Measurements from ENCODE around the gene DCAF11. TPM values are rescaled to one million over a fixed set of nuclear protein-coding genes. Genes with fewer than 3 reads are reported as not detected.

The DCAF11 gene
- total and polyA plus RNA-seq, 2 of the 13 experiments (the other 11 are each of a cell fraction or from before 2014, with no cell fraction given) = 150 to 257 TPM

- TF ChIP-seq ATF6 (CRISPR knock-in tag; conservative IDR thresholded peaks at IDR 0.05) = no peak
- TF ChIP-seq NONO (IDR thresholded peaks at IDR 0.05) = no peak
- no peak for TF ChIP-seq NONO (CRISPR knock-in tag; conservative IDR thresholded peaks at IDR 0.05)
- no peak; the same call in 1 of the 2 replicates for TF ChIP-seq ZNF800 (CRISPR knock-in tag; IDR thresholded peaks at IDR 0.05)
- no peak for TF ChIP-seq ELF4 (CRISPR knock-in tag; IDR thresholded peaks at IDR 0.05; ENCODE audit: borderline replicate concordance)
- no peak for TF ChIP-seq ZNF563 (CRISPR knock-in tag; IDR thresholded peaks at IDR 0.05)
- no peak for TF ChIP-seq TBX2 (CRISPR knock-in tag; IDR thresholded peaks at IDR 0.05; ENCODE audit: borderline replicate concordance)
- no peak; the same call in 1 of the 2 replicates for TF ChIP-seq REPIN1 (CRISPR knock-in tag; IDR thresholded peaks at IDR 0.05; ENCODE audit: borderline replicate concordance, low read depth)
- TF ChIP-seq BRCA1 (CRISPR knock-in tag; IDR thresholded peaks at IDR 0.05) = peak; percentile 19; the same call in 1 of the 2 replicates
- TF ChIP-seq CREB1 (IDR thresholded peaks at IDR 0.05) = no peak
- no peak for TF ChIP-seq CREB1 (CRISPR knock-in tag; IDR thresholded peaks at IDR 0.05)
- TF ChIP-seq ERF (CRISPR knock-in tag; IDR thresholded peaks at IDR 0.05) = no peak; the same call in 1 of the 2 replicates
- TF ChIP-seq PAF1 (CRISPR knock-in tag; IDR thresholded peaks at IDR 0.05) = 0 out of 2 replicates have a peak, but pooled peaks have one; percentile 33
- TF ChIP-seq SOX6 (IDR thresholded peaks at IDR 0.05) = no peak
- TF ChIP-seq SOX6 (CRISPR knock-in tag; IDR thresholded peaks at IDR 0.05) = no peak
- TF ChIP-seq ZNF256 (CRISPR knock-in tag; conservative IDR thresholded peaks at IDR 0.05) = no peak
- TF ChIP-seq ZBED4 (CRISPR knock-in tag; IDR thresholded peaks at IDR 0.05; ENCODE audit: borderline replicate concordance) = no peak
- no peak for TF ChIP-seq DZIP1 (CRISPR knock-in tag; IDR thresholded peaks at IDR 0.05)
- TF ChIP-seq SMAD9 (CRISPR knock-in tag; IDR thresholded peaks at IDR 0.05) = 0 out of 2 replicates have a peak, but pooled peaks have one; percentile 66
Measured at GRCh38 chr14:24145690-24146452, 31.3 kb downstream of the DCAF11 start (continued).
